ENCODE results near the gene CHRNA5.
"Not testable (repeated sequence)": the region's sequence is repeated elsewhere in the genome, so short reads cannot be mapped to it uniquely, and the experiment has no call there.

CHRNA5 gene

GRCh38 chr15:78565951-78566774, 843 bp downstream of the CHRNA5 start:
- no peak for DNase-seq

GRCh38 chr15:78567531-78567930, 2.2 kb downstream of the CHRNA5 start:
- no peak for DNase-seq

GRCh38 chr15:78570710-78571109, 5.4 kb downstream of the CHRNA5 start:
- no peak for DNase-seq

- no peak for DNase-seq
These were observed 6.1 kb downstream of the CHRNA5 start for GRCh38 chr15:78571382-78571781.

- no peak for DNase-seq
These were observed 8.1 kb downstream of the CHRNA5 start for GRCh38 chr15:78573416-78573815.

GRCh38 chr15:78574944-78575343, 9.6 kb downstream of the CHRNA5 start:
- no peak for DNase-seq

GRCh38 chr15:78597583-78597982, 32.3 kb downstream of the CHRNA5 start:
- DNase-seq = no peak

GRCh38 chr15:78598348-78598747, 33.0 kb downstream of the CHRNA5 start:
- no peak for DNase-seq

GRCh38 chr15:78599189-78599588, 33.9 kb downstream of the CHRNA5 start:
- no peak for DNase-seq

- no peak for DNase-seq
These were observed 38.1 kb downstream of the CHRNA5 start for GRCh38 chr15:78603467-78603866.

- no peak for DNase-seq
These were observed 39.1 kb downstream of the CHRNA5 start for GRCh38 chr15:78604420-78604819.

GRCh38 chr15:78605201-78605600, 39.9 kb downstream of the CHRNA5 start:
- no peak for DNase-seq

GRCh38 chr15:78605680-78606079, 40.4 kb downstream of the CHRNA5 start:
- no peak for DNase-seq

GRCh38 chr15:78609551-78609950, 44.2 kb downstream of the CHRNA5 start:
- not testable (repeated sequence) for DNase-seq

- no peak for DNase-seq
These were observed 48.7 kb downstream of the CHRNA5 start for GRCh38 chr15:78614021-78614420.

- no peak for DNase-seq
These were observed 49.9 kb downstream of the CHRNA5 start for GRCh38 chr15:78615151-78615589.

GRCh38 chr15:78616506-78616905, 51.2 kb downstream of the CHRNA5 start:
- DNase-seq = no peak

- DNase-seq = no peak
These were observed 51.8 kb downstream of the CHRNA5 start for GRCh38 chr15:78617076-78617475.

- no peak for DNase-seq
These were observed 52.2 kb downstream of the CHRNA5 start for GRCh38 chr15:78617516-78617915.

- DNase-seq = no peak
These were observed 52.7 kb downstream of the CHRNA5 start for GRCh38 chr15:78618064-78618463.

GRCh38 chr15:78618490-78618934, 53.2 kb downstream of the CHRNA5 start:
- peak; percentile 10 to 97 (median 58) for DNase-seq

GRCh38 chr15:78619022-78619950, 54.0 kb downstream of the CHRNA5 start:
- DNase-seq = no peak
